AG10803 (cell line): ENCODE measurements around the gene MYOCOS.

Experiments
- DNase-seq: peaks from one replicate; pipeline ENCODE4 v3.0.0; 2010; ENCODE audit warnings: low read depth
- H3K4me3 ChIP-seq: 2 replicates; pipeline ENCODE4 v1.5.1; 2011; ENCODE audit warnings: mild to moderate bottlenecking, low read length, control low read depth
- TF ChIP-seq, protein P1 (sequence below): conservative IDR thresholded peaks from 2 replicates; pipeline ENCODE4 v1.5.1; 2011; ENCODE audit warnings: mild to moderate bottlenecking, low read length, control low read depth, inconsistent platforms

MYOCOS gene

DNA sequence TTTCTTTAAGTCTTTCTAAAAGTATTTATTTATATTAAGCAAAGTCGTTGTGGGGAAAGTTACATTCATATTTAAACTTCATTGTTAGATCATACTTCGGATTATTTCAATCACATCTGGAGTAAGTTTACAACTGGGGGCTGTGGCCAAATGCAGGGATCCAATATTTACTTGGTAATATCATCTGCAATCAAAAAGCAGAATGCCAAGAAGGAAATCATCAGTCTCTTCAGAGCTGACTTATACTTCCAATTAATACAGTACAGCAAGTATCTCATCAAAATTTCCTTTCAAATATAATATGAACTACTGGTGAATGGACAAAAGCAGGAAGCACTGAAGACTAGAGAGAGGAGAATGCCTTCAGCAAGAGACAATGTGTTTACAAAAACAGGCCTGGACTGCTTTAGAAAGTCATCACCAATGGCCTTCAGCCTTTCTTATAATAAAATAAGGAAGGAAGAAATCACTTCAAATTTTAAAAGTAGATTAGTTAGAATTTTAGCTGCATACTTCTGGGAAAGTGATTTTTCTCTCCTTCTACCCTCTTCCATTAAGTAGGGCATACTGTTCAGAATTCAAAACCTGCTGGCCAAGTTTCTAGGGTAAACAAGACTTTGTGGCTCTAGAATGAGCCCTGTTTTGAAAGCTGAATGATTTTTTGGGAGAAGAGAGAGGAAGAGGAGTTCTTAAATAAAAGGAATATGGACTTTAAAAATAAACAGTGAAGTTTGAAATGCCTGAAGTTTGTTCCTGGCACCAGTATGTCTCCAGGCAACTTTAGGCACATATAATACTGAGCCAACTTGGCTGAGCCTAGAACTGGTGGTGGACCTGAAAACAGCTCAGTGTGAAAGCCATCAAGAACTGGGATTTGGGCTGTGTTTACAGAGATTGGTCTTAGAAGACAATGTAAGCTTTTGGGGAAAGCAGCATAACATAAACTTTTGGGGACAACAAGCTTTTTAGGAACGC is 52.7 kb downstream of the MYOCOS start:
- H3K4me3 ChIP-seq = no peak overlapping the region
- DNase-seq = no peak
- TF ChIP-seq, protein P1, sequence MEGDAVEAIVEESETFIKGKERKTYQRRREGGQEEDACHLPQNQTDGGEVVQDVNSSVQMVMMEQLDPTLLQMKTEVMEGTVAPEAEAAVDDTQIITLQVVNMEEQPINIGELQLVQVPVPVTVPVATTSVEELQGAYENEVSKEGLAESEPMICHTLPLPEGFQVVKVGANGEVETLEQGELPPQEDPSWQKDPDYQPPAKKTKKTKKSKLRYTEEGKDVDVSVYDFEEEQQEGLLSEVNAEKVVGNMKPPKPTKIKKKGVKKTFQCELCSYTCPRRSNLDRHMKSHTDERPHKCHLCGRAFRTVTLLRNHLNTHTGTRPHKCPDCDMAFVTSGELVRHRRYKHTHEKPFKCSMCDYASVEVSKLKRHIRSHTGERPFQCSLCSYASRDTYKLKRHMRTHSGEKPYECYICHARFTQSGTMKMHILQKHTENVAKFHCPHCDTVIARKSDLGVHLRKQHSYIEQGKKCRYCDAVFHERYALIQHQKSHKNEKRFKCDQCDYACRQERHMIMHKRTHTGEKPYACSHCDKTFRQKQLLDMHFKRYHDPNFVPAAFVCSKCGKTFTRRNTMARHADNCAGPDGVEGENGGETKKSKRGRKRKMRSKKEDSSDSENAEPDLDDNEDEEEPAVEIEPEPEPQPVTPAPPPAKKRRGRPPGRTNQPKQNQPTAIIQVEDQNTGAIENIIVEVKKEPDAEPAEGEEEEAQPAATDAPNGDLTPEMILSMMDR = no peak
